ENCODE measurements around the gene RTP3. TPM values are rescaled to one million over a fixed set of nuclear protein-coding genes. Genes with fewer than 3 reads are reported as not detected.

RTP3 gene
- total and polyA plus RNA-seq, 2 experiments from 2014 or later: 0.16 TPM; not detected in 1

DNA sequence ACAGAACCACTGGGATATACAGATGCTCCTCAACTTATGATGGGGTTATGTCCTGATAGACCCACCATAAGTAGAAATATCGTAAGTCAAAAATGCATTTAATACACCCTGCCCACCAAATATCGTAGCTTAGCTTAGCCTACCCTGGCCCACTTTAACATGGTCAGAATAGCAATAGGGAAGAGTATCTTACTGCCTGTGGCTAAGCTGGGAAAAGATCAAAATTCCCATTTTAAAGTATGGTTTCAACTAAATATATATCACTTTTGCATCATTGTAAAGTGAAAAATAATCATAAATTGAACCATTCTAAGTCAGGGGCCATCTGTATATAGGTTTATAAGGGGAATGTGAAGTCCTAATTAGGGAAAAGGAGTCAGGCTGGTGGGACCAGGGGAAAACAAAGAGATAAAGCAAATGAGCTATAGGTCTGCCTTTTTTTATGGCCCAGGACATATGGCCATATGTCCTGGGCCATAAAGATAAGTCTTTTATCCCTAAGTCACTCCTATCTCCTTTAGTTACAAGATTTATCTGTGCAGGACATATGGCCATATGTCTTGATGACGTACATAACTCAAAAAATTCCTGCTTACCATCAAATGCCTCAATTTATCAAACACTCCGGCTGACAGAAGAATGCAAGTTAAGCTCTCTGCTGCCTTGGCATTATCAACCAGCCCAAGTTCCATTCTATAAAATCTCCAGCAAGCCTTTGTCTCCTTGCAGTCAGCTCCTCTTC is 11.2 kb downstream of the RTP3 start:
- Histone ChIP-seq H3K79me2 (replicated peaks; ENCODE audit: insufficient read depth) (no peaks in the 10 kb centered on the region), H3K27ac (ENCODE audit: low read depth) (no peak overlapping the region), H3K36me3 (ENCODE audit: insufficient read depth) (no peaks in the 10 kb centered on the region), H3K4me2 (no peak overlapping the region), H4K20me1 (replicated peaks; ENCODE audit: insufficient read depth) (no peaks in the 10 kb centered on the region), H2AFZ (no peak overlapping the region), H3F3A (replicated peaks; ENCODE audit: low read depth) (peaks cover 8% of the 10 kb centered on the region; the same call in 1 of the 2 replicates), H3K4me3 (no peak overlapping the region), H3K9me2 (ENCODE audit: insufficient read depth) (no peaks in the 10 kb centered on the region; the same call in 1 of the 2 replicates), H3K27me3 (ENCODE audit: insufficient read depth) (no peaks in the 10 kb centered on the region), H3K4me1 (ENCODE audit: insufficient read depth) (peaks cover 24% of the 10 kb centered on the region)
- no peak overlapping the region for H3K4me3 Mint-ChIP-seq
- H3K27ac Mint-ChIP-seq: no peak overlapping the region
- H3K4me1 Mint-ChIP-seq: peaks cover 24% of the 10 kb centered on the region
- TF ChIP-seq, protein P1, sequence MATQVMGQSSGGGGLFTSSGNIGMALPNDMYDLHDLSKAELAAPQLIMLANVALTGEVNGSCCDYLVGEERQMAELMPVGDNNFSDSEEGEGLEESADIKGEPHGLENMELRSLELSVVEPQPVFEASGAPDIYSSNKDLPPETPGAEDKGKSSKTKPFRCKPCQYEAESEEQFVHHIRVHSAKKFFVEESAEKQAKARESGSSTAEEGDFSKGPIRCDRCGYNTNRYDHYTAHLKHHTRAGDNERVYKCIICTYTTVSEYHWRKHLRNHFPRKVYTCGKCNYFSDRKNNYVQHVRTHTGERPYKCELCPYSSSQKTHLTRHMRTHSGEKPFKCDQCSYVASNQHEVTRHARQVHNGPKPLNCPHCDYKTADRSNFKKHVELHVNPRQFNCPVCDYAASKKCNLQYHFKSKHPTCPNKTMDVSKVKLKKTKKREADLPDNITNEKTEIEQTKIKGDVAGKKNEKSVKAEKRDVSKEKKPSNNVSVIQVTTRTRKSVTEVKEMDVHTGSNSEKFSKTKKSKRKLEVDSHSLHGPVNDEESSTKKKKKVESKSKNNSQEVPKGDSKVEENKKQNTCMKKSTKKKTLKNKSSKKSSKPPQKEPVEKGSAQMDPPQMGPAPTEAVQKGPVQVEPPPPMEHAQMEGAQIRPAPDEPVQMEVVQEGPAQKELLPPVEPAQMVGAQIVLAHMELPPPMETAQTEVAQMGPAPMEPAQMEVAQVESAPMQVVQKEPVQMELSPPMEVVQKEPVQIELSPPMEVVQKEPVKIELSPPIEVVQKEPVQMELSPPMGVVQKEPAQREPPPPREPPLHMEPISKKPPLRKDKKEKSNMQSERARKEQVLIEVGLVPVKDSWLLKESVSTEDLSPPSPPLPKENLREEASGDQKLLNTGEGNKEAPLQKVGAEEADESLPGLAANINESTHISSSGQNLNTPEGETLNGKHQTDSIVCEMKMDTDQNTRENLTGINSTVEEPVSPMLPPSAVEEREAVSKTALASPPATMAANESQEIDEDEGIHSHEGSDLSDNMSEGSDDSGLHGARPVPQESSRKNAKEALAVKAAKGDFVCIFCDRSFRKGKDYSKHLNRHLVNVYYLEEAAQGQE (IDR thresholded peaks at IDR 0.05; ENCODE audit: unreplicated experiment): no peak
- TF ChIP-seq NANOG (IDR thresholded peaks at IDR 0.05; ENCODE audit: borderline replicate concordance) (no peak), EZH2 (IDR thresholded peaks at IDR 0.05; ENCODE audit: low read depth, unreplicated experiment) (no peak), CREB1 (CRISPR knock-in tag; IDR thresholded peaks at IDR 0.05; ENCODE audit: low read depth) (no peak), EZH2phosphoT487 (IDR thresholded peaks at IDR 0.05; ENCODE audit: unreplicated experiment) (no peak), STAT1 (IDR thresholded peaks at IDR 0.05; ENCODE audit: unreplicated experiment) (no peak), ZNF331 (CRISPR knock-in tag; IDR thresholded peaks at IDR 0.05; ENCODE audit: low read depth) (no peak), ZNF114 (CRISPR knock-in tag; IDR thresholded peaks at IDR 0.05) (no peak), JUNB (IDR thresholded peaks at IDR 0.05; ENCODE audit: unreplicated experiment) (no peak), POLR2AphosphoS5 (IDR thresholded peaks at IDR 0.05; ENCODE audit: low read depth) (no peak)
- TF ChIP-seq, protein P2, sequence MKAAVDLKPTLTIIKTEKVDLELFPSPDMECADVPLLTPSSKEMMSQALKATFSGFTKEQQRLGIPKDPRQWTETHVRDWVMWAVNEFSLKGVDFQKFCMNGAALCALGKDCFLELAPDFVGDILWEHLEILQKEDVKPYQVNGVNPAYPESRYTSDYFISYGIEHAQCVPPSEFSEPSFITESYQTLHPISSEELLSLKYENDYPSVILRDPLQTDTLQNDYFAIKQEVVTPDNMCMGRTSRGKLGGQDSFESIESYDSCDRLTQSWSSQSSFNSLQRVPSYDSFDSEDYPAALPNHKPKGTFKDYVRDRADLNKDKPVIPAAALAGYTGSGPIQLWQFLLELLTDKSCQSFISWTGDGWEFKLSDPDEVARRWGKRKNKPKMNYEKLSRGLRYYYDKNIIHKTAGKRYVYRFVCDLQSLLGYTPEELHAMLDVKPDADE (IDR thresholded peaks at IDR 0.05): no peak
- TF ChIP-seq, protein P3, sequence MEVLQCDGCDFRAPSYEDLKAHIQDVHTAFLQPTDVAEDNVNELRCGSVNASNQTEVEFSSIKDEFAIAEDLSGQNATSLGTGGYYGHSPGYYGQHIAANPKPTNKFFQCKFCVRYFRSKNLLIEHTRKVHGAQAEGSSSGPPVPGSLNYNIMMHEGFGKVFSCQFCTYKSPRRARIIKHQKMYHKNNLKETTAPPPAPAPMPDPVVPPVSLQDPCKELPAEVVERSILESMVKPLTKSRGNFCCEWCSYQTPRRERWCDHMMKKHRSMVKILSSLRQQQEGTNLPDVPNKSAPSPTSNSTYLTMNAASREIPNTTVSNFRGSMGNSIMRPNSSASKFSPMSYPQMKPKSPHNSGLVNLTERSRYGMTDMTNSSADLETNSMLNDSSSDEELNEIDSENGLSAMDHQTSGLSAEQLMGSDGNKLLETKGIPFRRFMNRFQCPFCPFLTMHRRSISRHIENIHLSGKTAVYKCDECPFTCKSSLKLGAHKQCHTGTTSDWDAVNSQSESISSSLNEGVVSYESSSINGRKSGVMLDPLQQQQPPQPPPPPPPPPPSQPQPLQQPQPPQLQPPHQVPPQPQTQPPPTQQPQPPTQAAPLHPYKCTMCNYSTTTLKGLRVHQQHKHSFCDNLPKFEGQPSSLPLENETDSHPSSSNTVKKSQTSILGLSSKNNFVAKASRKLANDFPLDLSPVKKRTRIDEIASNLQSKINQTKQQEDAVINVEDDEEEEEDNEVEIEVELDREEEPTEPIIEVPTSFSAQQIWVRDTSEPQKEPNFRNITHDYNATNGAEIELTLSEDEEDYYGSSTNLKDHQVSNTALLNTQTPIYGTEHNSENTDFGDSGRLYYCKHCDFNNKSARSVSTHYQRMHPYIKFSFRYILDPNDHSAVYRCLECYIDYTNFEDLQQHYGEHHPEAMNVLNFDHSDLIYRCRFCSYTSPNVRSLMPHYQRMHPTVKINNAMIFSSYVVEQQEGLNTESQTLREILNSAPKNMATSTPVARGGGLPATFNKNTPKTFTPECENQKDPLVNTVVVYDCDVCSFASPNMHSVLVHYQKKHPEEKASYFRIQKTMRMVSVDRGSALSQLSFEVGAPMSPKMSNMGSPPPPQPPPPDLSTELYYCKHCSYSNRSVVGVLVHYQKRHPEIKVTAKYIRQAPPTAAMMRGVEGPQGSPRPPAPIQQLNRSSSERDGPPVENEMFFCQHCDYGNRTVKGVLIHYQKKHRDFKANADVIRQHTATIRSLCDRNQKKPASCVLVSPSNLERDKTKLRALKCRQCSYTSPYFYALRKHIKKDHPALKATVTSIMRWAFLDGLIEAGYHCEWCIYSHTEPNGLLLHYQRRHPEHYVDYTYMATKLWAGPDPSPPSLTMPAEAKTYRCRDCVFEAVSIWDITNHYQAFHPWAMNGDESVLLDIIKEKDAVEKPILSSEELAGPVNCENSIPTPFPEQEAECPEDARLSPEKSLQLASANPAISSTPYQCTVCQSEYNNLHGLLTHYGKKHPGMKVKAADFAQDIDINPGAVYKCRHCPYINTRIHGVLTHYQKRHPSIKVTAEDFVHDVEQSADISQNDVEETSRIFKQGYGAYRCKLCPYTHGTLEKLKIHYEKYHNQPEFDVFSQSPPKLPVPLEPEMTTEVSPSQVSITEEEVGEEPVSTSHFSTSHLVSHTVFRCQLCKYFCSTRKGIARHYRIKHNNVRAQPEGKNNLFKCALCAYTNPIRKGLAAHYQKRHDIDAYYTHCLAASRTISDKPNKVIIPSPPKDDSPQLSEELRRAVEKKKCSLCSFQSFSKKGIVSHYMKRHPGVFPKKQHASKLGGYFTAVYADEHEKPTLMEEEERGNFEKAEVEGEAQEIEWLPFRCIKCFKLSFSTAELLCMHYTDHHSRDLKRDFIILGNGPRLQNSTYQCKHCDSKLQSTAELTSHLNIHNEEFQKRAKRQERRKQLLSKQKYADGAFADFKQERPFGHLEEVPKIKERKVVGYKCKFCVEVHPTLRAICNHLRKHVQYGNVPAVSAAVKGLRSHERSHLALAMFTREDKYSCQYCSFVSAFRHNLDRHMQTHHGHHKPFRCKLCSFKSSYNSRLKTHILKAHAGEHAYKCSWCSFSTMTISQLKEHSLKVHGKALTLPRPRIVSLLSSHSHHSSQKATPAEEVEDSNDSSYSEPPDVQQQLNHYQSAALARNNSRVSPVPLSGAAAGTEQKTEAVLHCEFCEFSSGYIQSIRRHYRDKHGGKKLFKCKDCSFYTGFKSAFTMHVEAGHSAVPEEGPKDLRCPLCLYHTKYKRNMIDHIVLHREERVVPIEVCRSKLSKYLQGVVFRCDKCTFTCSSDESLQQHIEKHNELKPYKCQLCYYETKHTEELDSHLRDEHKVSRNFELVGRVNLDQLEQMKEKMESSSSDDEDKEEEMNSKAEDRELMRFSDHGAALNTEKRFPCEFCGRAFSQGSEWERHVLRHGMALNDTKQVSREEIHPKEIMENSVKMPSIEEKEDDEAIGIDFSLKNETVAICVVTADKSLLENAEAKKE (CRISPR knock-in tag; IDR thresholded peaks at IDR 0.05): no peak
- TF ChIP-seq, protein P4, sequence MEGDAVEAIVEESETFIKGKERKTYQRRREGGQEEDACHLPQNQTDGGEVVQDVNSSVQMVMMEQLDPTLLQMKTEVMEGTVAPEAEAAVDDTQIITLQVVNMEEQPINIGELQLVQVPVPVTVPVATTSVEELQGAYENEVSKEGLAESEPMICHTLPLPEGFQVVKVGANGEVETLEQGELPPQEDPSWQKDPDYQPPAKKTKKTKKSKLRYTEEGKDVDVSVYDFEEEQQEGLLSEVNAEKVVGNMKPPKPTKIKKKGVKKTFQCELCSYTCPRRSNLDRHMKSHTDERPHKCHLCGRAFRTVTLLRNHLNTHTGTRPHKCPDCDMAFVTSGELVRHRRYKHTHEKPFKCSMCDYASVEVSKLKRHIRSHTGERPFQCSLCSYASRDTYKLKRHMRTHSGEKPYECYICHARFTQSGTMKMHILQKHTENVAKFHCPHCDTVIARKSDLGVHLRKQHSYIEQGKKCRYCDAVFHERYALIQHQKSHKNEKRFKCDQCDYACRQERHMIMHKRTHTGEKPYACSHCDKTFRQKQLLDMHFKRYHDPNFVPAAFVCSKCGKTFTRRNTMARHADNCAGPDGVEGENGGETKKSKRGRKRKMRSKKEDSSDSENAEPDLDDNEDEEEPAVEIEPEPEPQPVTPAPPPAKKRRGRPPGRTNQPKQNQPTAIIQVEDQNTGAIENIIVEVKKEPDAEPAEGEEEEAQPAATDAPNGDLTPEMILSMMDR (conservative IDR thresholded peaks at IDR 0.05; ENCODE audit: low read depth in 2 of 2): no peak
- DNase-seq (ENCODE audit: low spot score) (no peak), ATAC-seq (no peak)
- peaks cover 17% of the 10 kb centered on the region for H3K27me3 Mint-ChIP-seq (ENCODE audit: insufficient read depth, low read depth, poor library complexity)
- H3K36me3 Mint-ChIP-seq (ENCODE audit: low read depth): no peaks in the 10 kb centered on the region; the same call in 2 of the 3 replicates
- no peaks in the 10 kb centered on the region for H3K9me3 Mint-ChIP-seq

Measured in GM23338 (cell line).